Neural crest cell (in vitro differentiated cells): ENCODE results near the gene SREBF2. TPM values are rescaled to one million over a fixed set of nuclear protein-coding genes. Genes with fewer than 3 reads are reported as not detected.

Experiments
- DNase-seq: peaks from one replicate; pipeline ENCODE4 v3.0.0; 2021; ENCODE audit warnings: low read depth, mixed read lengths, low spot score
- H3K27ac Mint-ChIP-seq: one replicate; pipeline ENCODE4 v1.8.0; 2021; ENCODE audit warnings: mild to moderate bottlenecking, mixed read lengths; ENCODE audit not compliant: unreplicated experiment
- H3K27me3 Mint-ChIP-seq: 2 replicates; pipeline ENCODE4 v1.8.0; 2021; ENCODE audit warnings: low read depth, mild to moderate bottlenecking, mixed read lengths
- H3K36me3 Mint-ChIP-seq: 2 replicates; pipeline ENCODE4 v1.8.0; 2021; ENCODE audit warnings: low read depth, mild to moderate bottlenecking, mixed read lengths
- H3K4me1 Mint-ChIP-seq: 2 replicates; pipeline ENCODE4 v1.8.0; 2021; ENCODE audit warnings: mixed read lengths
- H3K4me3 Mint-ChIP-seq: one replicate; pipeline ENCODE4 v1.8.0; 2021; ENCODE audit warnings: mild to moderate bottlenecking, mixed read lengths
- H3K9me3 Mint-ChIP-seq: 2 replicates; pipeline ENCODE4 v1.8.0; 2021; ENCODE audit warnings: mixed read lengths
- total RNA-seq: library from RNA; stranded (reverse); gene quantifications from 2 replicates; pipeline ENCODE4 v1.2.1, GENCODE V29; 2021
- TF ChIP-seq, protein P1 (sequence below): fragments of 200-600 bp; sonication (generic); conservative IDR thresholded peaks from 2 replicates; pipeline ENCODE4 v1.5.0; 2021; ENCODE audit warnings: antibody characterized with exemption, mild to moderate bottlenecking

Gene SREBF2
- total RNA-seq, 1 donor from 2014 or later, result 209 TPM

- Mint-ChIP-seq H3K36me3 (peaks cover 34% of the 10 kb centered on the region), H3K4me3 (no peak overlapping the region), H3K27ac (no peak overlapping the region), H3K27me3 (no peaks in the 10 kb centered on the region), H3K9me3 (no peaks in the 10 kb centered on the region), H3K4me1 (no peaks in the 10 kb centered on the region)
- no peak for DNase-seq
- TF ChIP-seq, protein P1, sequence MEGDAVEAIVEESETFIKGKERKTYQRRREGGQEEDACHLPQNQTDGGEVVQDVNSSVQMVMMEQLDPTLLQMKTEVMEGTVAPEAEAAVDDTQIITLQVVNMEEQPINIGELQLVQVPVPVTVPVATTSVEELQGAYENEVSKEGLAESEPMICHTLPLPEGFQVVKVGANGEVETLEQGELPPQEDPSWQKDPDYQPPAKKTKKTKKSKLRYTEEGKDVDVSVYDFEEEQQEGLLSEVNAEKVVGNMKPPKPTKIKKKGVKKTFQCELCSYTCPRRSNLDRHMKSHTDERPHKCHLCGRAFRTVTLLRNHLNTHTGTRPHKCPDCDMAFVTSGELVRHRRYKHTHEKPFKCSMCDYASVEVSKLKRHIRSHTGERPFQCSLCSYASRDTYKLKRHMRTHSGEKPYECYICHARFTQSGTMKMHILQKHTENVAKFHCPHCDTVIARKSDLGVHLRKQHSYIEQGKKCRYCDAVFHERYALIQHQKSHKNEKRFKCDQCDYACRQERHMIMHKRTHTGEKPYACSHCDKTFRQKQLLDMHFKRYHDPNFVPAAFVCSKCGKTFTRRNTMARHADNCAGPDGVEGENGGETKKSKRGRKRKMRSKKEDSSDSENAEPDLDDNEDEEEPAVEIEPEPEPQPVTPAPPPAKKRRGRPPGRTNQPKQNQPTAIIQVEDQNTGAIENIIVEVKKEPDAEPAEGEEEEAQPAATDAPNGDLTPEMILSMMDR, result no peak
Measured at GRCh38 chr22:41885116-41885515, 52.2 kb downstream of the SREBF2 start.

GRCh38 chr22:41885516-41885915 lies 52.6 kb downstream of the SREBF2 start:
- Mint-ChIP-seq H3K36me3 (peaks cover 34% of the 10 kb centered on the region), H3K4me1 (no peaks in the 10 kb centered on the region), H3K27ac (no peak overlapping the region), H3K9me3 (no peaks in the 10 kb centered on the region), H3K4me3 (no peak overlapping the region), H3K27me3 (no peaks in the 10 kb centered on the region)
- TF ChIP-seq, protein P1, result no peak
- no peak for DNase-seq

GRCh38 chr22:41888627-41889200 lies 55.8 kb downstream of the SREBF2 start:
- H3K4me1 Mint-ChIP-seq, result no peaks in the 10 kb centered on the region
- TF ChIP-seq, protein P1, result no peak
- H3K4me3 Mint-ChIP-seq, result no peak overlapping the region
- H3K36me3 Mint-ChIP-seq, result peaks cover 28% of the 10 kb centered on the region
- H3K27me3 Mint-ChIP-seq, result no peaks in the 10 kb centered on the region
- H3K27ac Mint-ChIP-seq, result no peak overlapping the region
- no peaks in the 10 kb centered on the region for H3K9me3 Mint-ChIP-seq
- DNase-seq, result no peak

DNA sequence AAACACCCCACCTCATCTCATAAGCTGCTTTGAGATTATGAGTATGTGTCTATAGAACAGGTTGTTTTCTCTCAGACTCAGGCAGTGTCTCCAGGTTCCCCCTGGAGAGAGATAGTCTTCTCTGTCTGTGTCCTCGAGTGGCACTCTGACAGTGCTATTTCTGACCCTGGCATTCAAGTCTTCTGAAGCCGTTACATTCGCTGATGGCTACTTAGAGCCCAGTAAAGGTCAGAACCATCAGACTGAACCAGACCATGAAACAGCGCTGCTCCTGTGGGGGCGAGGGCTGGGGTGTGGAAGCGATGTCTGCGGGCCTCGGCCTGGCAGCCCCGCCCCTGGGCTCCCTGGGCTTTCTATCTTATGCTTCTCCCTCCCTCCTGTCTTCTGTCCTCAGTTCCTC lies 58.5 kb downstream of the SREBF2 start:
- no peaks in the 10 kb centered on the region for H3K9me3 Mint-ChIP-seq
- TF ChIP-seq, protein P1, result no peak
- no peak overlapping the region for H3K4me3 Mint-ChIP-seq
- H3K36me3 Mint-ChIP-seq, result peaks cover 22% of the 10 kb centered on the region
- H3K4me1 Mint-ChIP-seq, result no peaks in the 10 kb centered on the region
- H3K27me3 Mint-ChIP-seq, result no peaks in the 10 kb centered on the region
- no peak for DNase-seq
- H3K27ac Mint-ChIP-seq, result no peak overlapping the region

GRCh38 chr22:41892721-41893120 lies 59.8 kb downstream of the SREBF2 start:
- Mint-ChIP-seq H3K9me3 (no peaks in the 10 kb centered on the region), H3K27ac (no peak overlapping the region), H3K4me1 (no peaks in the 10 kb centered on the region), H3K27me3 (no peaks in the 10 kb centered on the region), H3K36me3 (peaks cover 15% of the 10 kb centered on the region), H3K4me3 (no peak overlapping the region)
- TF ChIP-seq, protein P1, result no peak
- DNase-seq, result no peak
